Measurements from ENCODE around the gene PEX3. TPM values are rescaled to one million over a fixed set of nuclear protein-coding genes. Genes with fewer than 3 reads are reported as not detected.
A peak's percentile ranks its signal among the peaks of the same experiment; 100 is the strongest.

PEX3 gene
- total and polyA plus RNA-seq, 10 of the 15 experiments (the other 5 are each of a cell fraction or from before 2014, with no cell fraction given) = 18.6 to 70.7 (median 38.6) TPM

DNA sequence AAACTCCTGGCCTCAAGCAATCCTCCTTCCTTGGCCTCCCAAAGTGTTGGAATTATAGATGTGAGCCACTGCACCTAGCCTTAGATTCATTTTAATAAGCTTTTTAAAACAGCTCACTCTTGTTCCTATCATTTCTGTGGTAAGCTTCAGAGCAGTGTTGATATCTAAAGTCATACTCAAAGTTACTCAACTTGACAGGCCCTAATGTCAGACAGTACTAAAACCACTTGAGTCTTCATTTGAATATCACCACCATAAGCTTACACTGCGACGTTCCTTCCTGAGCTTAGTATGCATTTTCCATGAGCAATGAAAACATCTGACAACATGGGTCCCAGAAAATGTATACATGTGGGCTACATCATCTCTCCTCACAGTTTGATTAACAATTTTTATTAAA is 54.9 kb downstream of the PEX3 start:
- in situ Hi-C loops (cut with MboI) = no loop called here
- Histone ChIP-seq H4K20me1 (ENCODE audit: control insufficient read depth, insufficient read depth) (no peaks in the 10 kb centered on the region), H3K27ac (ENCODE audit: control insufficient read depth, insufficient read depth) (no peak overlapping the region), H3K79me2 (ENCODE audit: control insufficient read depth, insufficient read depth, low read length) (peaks cover 6% of the 10 kb centered on the region), H3K4me1 (ENCODE audit: control insufficient read depth, insufficient read depth, low read length) (peaks cover 29% of the 10 kb centered on the region), H3K4me2 (ENCODE audit: control insufficient read depth, insufficient read depth) (peak overlapping the region; percentile 15; the same call in 1 of the 2 replicates), H3K27me3 (replicated peaks in 1 of 2; ENCODE audit: control insufficient read depth in 2 of 2, insufficient read depth in 2 of 2, low read length in 1 of 2) (no peaks in the 10 kb centered on the region), H3K4me3 (no peak overlapping the region), H3K36me3 (ENCODE audit: control insufficient read depth in 2 of 2, insufficient read depth in 2 of 2, low read length in 1 of 2) (peaks cover 0 to 11% of the 10 kb centered on the region in 2 experiments; a peak in 2 of 4 replicates), H2AFZ (ENCODE audit: control insufficient read depth, low read depth, low read length) (no peak overlapping the region), H3K9me3 (replicated peaks; ENCODE audit: control insufficient read depth, insufficient read depth, low read length) (no peaks in the 10 kb centered on the region), H3K9ac (ENCODE audit: control insufficient read depth, insufficient read depth, low read length) (no peak overlapping the region)
- ATAC-seq (peak; percentile 61), FAIRE-seq (no peak), DNase-seq (ENCODE audit: low read depth, low spot score) (no peak)
- ChIA-PET POLR2A (interaction anchor here (0.6 kb wide), 1 partner anchor 64 kb away, joined by 4 read pairs; no protein-coding TSS in a partner anchor), RAD21 (ENCODE audit: unreplicated experiment) (interaction anchor here (0.8 to 1.3 kb wide), 2 partner anchors 53 to 813 kb away, joined by 3 to 4 read pairs; no protein-coding TSS in a partner anchor), CTCF (interaction anchor here (0.6 to 2.9 kb wide), 6 partner anchors 8 to 1686 kb away, joined by 3 to 11 read pairs (median 3); no protein-coding TSS in a partner anchor), SMC1A (ENCODE audit: uncharacterized antibody, unreplicated experiment) (interaction anchor here (0.7 to 1.7 kb wide), 5 partner anchors 9 to 55 kb away, joined by 3 to 5 read pairs (median 3); partner anchors contain the start of genes ADAT2 and PEX3)
- intact Hi-C loops (cut with micrococcal nuclease; ENCODE audit: unreplicated experiment) = loop anchor here (1.0 to 10.0 kb wide), 2 partner anchors 55 to 271 kb away; partner anchors contain the start of genes ADAT2 and PEX3
- 0% methylated on average over 2 of the region's 2 CpGs for WGBS (ENCODE audit: insufficient coverage, insufficient replicate concordance, low lambda C conversion rate, missing lambda C conversion rate)
- BruUV-seq (replicated peaks) = no TSS peak
- no peak for TF ChIP-seq FOXM1 (IDR thresholded peaks at IDR 0.05; ENCODE audit: low read depth, low read length)
- no peak for TF ChIP-seq CBX3 (IDR thresholded peaks at IDR 0.05; ENCODE audit: borderline replicate concordance, low read depth)
- TF ChIP-seq IRF5 (IDR thresholded peaks at IDR 0.05; ENCODE audit: borderline replicate concordance) = no peak
- TF ChIP-seq CHD2 (IDR thresholded peaks at IDR 0.05; ENCODE audit: borderline replicate concordance, low read depth, low read length) = no peak
- TF ChIP-seq, protein P1, sequence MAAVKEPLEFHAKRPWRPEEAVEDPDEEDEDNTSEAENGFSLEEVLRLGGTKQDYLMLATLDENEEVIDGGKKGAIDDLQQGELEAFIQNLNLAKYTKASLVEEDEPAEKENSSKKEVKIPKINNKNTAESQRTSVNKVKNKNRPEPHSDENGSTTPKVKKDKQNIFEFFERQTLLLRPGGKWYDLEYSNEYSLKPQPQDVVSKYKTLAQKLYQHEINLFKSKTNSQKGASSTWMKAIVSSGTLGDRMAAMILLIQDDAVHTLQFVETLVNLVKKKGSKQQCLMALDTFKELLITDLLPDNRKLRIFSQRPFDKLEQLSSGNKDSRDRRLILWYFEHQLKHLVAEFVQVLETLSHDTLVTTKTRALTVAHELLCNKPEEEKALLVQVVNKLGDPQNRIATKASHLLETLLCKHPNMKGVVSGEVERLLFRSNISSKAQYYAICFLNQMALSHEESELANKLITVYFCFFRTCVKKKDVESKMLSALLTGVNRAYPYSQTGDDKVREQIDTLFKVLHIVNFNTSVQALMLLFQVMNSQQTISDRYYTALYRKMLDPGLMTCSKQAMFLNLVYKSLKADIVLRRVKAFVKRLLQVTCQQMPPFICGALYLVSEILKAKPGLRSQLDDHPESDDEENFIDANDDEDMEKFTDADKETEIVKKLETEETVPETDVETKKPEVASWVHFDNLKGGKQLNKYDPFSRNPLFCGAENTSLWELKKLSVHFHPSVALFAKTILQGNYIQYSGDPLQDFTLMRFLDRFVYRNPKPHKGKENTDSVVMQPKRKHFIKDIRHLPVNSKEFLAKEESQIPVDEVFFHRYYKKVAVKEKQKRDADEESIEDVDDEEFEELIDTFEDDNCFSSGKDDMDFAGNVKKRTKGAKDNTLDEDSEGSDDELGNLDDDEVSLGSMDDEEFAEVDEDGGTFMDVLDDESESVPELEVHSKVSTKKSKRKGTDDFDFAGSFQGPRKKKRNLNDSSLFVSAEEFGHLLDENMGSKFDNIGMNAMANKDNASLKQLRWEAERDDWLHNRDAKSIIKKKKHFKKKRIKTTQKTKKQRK (IDR thresholded peaks at IDR 0.05; ENCODE audit: low read depth, low read length) = no peak
- TF ChIP-seq RAD51 (IDR thresholded peaks at IDR 0.05) = no peak
- TF ChIP-seq TBL1XR1 (IDR thresholded peaks at IDR 0.05; ENCODE audit: low read depth, low read length) = no peak
- no peak for TF ChIP-seq NFIC (IDR thresholded peaks at IDR 0.05; ENCODE audit: low read depth, low read length)
- no peak for TF ChIP-seq EGR1 (IDR thresholded peaks at IDR 0.05; ENCODE audit: borderline replicate concordance in 1 of 2, low read depth in 2 of 2, low read length in 2 of 2)
- no peak for TF ChIP-seq ETV6 (conservative IDR thresholded peaks at IDR 0.05 in 1 of 2, IDR thresholded peaks at IDR 0.05 in 1 of 2; ENCODE audit: borderline replicate concordance in 1 of 2, low read depth in 1 of 2)
- no peak for TF ChIP-seq STAT3 (IDR thresholded peaks at IDR 0.05; ENCODE audit: low read depth, low read length)
- no peak for TF ChIP-seq HDAC6 (IDR thresholded peaks at IDR 0.05; ENCODE audit: unreplicated experiment)
- no peak for TF ChIP-seq NRF1 (conservative IDR thresholded peaks at IDR 0.05; ENCODE audit: low read depth, low read length)
- TF ChIP-seq EED (IDR thresholded peaks at IDR 0.05; ENCODE audit: low read depth) = no peak
- TF ChIP-seq ATF7 (IDR thresholded peaks at IDR 0.05; ENCODE audit: low read depth) = no peak
- TF ChIP-seq, protein P2, sequence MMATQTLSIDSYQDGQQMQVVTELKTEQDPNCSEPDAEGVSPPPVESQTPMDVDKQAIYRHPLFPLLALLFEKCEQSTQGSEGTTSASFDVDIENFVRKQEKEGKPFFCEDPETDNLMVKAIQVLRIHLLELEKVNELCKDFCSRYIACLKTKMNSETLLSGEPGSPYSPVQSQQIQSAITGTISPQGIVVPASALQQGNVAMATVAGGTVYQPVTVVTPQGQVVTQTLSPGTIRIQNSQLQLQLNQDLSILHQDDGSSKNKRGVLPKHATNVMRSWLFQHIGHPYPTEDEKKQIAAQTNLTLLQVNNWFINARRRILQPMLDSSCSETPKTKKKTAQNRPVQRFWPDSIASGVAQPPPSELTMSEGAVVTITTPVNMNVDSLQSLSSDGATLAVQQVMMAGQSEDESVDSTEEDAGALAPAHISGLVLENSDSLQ (IDR thresholded peaks at IDR 0.05) = no peak
